GM18520 (cell line): ENCODE data around the gene TRAPPC8.
"Not testable (repeated sequence)": the region's sequence is repeated elsewhere in the genome, so short reads cannot be mapped to it uniquely, and the experiment has no call there.

Source experiments
- ATAC-seq: cut with Tn5 transposase; IDR thresholded peaks from one replicate; pipeline ENCODE4 v1.9.1; 2021; ENCODE audit not compliant: unreplicated experiment

The TRAPPC8 gene

DNA sequence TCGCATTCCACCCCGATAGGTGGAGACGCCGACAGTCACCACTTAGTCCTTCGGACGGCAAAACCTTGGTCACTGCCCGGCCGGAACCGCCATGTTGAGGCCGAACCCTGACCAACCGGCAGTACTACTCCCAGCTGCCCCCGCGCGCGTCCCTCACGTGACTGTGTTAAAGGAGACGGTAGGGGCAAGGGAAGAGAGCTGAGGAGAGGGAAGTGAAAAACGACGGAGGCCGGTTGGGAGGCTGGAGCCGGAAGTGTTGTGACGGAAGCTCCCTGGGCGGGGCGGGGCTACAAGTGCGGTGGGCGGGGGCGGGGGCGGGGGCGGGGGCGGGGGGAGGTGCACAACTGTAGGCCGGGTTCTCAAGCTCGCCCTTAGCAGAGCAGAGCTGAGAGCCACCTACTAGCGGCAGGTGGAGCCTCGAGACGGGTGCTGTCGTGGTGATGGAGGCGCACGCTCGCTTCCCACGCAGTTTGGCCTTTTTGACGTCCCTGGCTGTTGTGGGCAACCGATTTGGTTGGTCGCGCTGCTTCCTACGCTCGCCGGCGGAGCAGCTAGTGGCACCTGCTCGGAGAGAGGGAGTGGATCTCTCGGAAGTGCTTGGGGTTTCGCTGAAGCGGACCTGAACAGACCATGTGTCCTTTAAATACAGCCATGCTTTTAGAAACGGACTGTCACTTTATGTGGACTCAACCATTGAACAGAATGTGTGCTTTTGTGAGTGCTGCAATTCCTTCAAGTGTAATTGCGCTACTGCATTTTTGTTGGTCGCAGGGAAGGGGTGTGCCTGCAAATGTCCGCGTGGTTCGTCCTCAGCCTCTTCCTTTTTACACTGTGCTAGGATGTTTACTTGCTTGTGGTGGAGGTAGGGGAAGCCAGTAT, at the start of gene TRAPPC8:
Gene TRAPPC8 (minus strand): TSS at position 130 of the 879 bp plus-strand sequence. CDS start 364 bp downstream, outside the sequence.
- peak; percentile 89 for ATAC-seq

- ATAC-seq: peak; percentile 86
Observed at GRCh38 chr18:31990823-31991222, 47.9 kb upstream of the TRAPPC8 start.

DNA sequence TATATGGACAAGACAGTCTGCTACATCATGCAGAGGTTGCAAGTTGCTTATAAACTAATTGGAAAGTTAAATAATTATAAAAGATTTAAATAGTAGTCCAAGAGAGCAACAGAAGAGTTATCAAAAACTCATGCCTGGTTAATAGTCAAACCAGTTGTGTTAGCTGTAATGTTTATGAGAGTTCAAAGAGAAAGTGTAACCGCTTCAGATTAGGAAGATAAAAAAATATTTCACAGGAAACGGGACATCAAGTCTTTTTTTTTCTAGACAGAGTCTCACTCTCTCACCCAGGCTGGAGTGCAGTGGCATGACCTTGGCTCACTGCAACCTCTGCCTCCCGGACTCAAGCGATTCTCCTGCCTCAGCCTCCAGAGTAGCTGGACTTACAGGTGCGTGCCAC, 41.0 kb upstream of the TRAPPC8 start:
- no peak for ATAC-seq

- ATAC-seq: no peak
Observed at GRCh38 chr18:31983020-31983419, 40.1 kb upstream of the TRAPPC8 start.

- ATAC-seq: no peak
Observed at GRCh38 chr18:31980863-31981262, 37.9 kb upstream of the TRAPPC8 start.

GRCh38 chr18:31979714-31980113, 36.8 kb upstream of the TRAPPC8 start:
- no peak for ATAC-seq

- ATAC-seq: no peak
Observed at GRCh38 chr18:31978616-31979015, 35.7 kb upstream of the TRAPPC8 start.

DNA sequence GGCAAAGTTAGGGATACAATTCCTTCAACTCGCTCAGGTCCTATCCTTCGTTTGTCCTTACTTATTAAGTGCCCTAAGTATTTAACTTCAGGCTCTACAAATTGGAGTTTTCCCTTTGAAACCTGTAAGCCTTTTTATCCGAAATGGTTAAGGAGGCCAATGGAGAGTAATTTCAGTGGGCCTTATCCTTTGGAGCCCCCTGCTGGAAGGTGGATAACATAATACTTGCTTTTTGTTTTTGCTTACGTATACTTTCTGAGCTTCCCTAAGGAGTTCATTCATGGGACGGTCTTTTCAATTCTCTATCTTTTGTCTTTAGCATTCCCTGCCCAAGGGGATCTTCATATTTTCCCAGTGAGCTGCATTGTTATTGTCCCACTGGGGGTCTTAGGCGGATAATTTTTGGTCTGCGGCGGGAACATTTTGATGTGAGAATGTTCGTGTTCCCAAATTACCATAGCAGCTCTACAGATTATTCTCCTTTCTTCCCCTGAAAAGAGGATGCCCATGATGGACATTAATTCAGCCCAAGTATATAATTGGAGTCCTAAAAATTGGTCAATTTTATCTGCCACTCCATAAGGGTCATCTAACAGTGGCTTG, 34.4 kb upstream of the TRAPPC8 start:
- ATAC-seq: no peak

DNA sequence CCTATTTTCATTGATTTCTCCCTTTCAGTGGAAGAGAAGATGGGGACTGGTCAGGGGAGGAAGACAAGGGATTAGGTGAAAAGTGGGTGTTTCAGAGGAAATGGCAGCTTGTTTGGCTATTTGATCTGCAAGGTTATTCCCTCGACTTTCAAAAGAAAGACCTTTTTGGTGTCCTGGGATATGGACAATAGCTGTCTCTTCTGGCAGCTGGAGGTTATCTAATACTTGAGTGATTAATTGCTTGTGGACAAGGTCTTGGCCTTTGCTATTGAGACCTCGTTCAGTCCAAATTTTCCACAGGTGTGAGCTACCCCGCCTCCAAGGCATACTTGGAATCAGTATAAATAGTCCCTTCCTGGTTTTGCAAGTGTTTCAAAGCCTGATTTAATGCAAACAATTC, 33.3 kb upstream of the TRAPPC8 start:
- ATAC-seq: no peak

DNA sequence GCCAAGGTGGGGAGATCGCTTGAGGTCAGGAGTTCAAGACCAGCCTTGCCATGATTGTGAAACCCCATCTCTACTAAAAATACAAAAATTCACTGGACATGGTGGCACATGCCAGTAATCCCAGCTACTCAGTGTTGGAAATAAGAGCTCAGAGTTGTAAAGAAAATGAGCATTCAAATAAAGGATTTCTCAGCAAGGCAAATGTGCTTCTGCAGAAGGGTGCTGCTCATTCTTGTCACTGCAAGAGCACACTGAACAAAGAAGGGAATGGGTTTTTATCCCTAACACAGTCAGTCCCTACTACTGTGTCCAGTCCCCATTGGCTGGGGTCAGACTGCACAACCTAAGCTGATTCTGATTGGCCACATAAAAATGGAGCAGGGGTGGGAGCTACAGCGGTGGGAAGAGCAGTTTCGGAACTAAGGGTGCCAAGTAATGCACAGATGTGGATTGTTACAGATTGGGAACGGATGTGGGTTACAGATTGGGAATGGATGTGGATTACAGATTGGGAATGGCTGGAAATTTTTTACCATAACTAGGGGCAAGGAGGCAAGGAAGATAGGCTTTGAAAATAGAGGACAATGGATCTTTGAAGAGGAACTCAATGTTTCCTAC, 31.1 kb upstream of the TRAPPC8 start:
- ATAC-seq: no peak

- no peak for ATAC-seq
Observed at GRCh38 chr18:31970617-31971016, 27.7 kb upstream of the TRAPPC8 start.

GRCh38 chr18:31965316-31965970, 22.5 kb upstream of the TRAPPC8 start:
- no peak for ATAC-seq

GRCh38 chr18:31957728-31958127, 14.8 kb upstream of the TRAPPC8 start:
- no peak for ATAC-seq

DNA sequence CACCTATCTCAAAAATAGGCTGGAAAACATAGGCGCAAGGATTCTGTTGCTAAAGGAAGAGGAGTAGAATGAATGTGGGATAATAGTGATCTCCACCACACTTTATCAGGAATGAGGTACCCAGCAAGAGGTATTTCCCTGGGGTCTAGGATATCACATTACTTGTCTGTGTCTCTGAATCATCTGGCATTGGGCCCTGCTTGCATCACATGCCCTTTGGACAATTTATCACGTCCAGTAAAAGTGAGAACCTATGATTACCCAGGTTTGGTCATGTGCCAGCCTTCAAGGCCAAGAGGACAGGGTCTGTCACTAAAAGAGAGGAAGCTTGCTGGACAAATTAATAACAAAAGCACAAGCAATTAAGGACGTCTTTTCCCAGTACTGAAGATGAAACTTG, 11.4 kb upstream of the TRAPPC8 start:
- ATAC-seq: no peak

- ATAC-seq: not testable (repeated sequence)
Observed at GRCh38 chr18:31953699-31954098, 10.8 kb upstream of the TRAPPC8 start.

DNA sequence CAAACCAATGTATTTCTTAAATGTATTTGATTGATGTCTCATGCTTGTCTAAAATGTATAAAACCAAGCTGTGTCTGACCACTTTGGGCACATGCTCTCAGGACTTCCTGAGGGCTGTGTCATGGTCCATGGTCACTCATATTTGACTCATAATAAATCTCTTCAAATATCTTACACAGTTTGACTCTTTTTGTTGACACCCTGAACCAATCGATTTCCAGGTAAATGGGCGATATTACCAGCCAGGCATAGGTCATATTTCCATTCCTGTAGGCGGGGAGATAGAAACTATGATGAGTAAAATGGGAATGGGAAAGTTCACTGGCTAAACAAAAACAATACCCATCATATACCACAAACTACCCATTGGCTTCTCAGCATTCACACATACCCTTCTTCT, 9.3 kb upstream of the TRAPPC8 start:
- no peak for ATAC-seq

DNA sequence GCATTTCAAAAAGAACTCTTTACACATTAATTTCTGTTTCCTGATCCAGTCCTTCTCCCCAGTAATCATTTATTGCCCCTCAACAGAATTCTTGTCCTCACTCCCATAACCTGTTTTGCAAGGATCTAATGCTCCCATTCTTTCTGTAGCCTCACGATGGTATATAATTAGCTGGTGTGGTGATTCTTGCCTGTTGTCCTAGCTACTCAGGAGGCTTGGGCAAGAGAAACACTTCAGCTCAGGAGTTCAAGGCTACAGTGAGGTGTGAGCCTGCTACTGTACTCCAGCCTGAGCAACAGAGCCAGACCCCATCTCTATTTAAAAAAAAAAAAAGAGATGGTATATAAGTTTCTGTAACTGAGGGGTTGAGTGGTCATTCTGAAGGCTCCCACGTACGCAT, 7.7 kb upstream of the TRAPPC8 start:
- ATAC-seq: no peak

DNA sequence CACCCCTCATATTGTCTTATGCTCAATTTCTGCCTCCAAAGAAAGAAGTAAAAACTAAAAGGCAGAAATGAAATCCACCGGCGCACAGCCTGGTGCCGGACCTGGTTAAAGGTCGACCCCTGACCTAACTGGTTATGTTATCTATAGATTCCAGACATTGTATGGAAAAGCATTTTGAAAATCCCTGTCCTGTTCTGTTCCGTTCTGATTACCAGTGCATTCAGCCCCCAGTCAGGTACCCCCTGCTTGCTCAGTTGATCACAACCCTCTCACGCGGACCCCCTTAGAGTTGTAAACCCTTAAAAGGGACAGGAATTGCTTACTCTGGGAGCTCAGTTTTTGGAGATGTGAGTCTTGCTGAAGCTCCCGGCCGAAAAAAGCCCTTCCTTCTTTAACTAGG, 5.4 kb upstream of the TRAPPC8 start:
- not testable (repeated sequence) for ATAC-seq

DNA sequence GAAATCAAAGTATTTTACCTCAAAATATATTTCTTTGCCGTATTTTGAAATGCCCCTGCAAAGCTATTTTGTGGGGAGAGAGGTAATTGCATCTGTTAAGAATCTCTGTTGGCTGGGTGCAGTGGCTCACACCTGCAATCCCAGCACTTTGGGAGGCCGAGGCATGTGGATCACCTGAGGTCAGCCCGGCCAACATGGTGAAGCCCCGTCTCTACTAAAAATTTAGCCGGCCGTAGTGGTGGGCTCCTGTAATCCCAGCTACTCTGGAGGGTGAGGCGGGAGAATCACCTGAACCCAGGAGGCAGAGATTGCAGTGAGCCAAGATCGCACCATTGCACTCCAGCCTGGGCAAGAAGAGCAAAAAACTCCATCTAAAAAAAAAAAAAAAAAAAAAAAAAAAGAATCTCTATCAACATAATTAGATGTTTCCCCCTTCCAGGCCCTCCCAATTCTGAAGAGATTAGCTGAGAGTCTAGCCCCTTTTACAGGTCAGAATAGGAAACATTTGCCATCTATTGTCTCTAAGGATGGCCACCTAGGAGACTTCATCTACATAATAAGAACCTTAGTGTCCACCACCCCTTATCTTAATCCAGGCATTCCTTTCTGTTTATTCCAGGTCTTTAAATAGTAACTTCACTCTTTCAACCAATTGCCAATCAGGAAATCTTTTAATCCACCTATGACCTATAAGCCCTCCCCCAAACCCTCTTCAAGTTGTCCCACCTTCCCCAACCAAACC, 3.5 kb upstream of the TRAPPC8 start:
- no peak for ATAC-seq

DNA sequence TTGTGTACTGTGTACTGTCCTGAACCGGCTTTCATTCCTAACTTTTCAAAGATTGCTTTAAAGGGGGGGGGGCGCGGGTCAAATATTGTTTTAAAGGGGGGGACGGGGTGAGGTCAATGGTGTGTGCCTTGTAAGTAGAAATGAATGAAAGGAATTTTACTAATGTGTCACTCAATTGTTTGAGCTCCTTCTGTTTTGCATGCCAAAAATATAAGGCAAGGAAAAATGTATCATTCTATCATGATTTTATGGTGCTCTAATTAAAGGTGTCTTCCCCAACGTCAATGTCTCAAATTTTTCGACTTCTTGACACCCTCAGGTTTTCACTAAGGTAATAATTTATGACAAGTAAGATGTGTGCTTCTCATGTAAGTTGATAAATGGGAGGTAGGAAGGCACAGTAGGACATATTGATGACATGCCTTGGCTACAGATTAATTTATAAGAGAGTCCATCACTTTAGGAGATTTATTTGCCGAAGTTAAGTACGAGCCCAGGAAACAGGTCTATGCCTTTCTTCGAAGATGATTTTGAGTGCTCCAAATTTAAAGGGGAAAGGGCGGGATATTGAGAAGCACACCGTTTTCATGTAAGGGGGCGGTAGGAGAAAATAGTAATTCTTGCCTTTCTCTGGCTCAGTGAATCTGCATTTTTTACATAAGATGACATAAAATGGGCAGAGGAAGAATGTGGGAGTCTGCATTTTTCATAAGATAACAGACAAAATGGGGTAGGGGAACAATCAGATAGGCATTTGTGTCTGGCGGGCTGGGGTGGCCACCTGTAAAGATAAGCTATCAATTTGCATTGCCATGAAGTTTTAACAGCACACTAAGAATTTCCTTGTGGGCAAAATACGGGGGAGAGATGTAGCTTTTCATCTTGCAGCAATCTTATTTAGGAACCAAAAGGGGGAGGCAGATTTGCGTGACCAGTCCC, 1.2 kb upstream of the TRAPPC8 start:
- no peak for ATAC-seq
